D721Med (cell line): ENCODE measurements around the gene NOL4.
"Not testable (repeated sequence)": the region's sequence is repeated elsewhere in the genome, so short reads cannot be mapped to it uniquely, and the experiment has no call there.

Experiments used
- DNase-seq: peaks from one replicate; pipeline ENCODE4 v3.0.0; 2011; ENCODE audit warnings: low spot score; ENCODE audit not compliant: insufficient read length
- FAIRE-seq: peaks from 2 replicates; lab custom pipeline; 2011; peaks lifted over from hg19 to GRCh38; lab: Jason Lieb, UNC
- TF ChIP-seq, protein P1 (sequence below): IDR thresholded peaks from 2 replicates; pipeline ENCODE4 v1.5.1; 2012; ENCODE audit warnings: mild to moderate bottlenecking, control low read depth; ENCODE audit not compliant: insufficient read depth; ENCODE audit errors: missing control alignments

Gene NOL4, protein sequence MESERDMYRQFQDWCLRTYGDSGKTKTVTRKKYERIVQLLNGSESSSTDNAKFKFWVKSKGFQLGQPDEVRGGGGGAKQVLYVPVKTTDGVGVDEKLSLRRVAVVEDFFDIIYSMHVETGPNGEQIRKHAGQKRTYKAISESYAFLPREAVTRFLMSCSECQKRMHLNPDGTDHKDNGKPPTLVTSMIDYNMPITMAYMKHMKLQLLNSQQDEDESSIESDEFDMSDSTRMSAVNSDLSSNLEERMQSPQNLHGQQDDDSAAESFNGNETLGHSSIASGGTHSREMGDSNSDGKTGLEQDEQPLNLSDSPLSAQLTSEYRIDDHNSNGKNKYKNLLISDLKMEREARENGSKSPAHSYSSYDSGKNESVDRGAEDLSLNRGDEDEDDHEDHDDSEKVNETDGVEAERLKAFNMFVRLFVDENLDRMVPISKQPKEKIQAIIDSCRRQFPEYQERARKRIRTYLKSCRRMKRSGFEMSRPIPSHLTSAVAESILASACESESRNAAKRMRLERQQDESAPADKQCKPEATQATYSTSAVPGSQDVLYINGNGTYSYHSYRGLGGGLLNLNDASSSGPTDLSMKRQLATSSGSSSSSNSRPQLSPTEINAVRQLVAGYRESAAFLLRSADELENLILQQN

DNA sequence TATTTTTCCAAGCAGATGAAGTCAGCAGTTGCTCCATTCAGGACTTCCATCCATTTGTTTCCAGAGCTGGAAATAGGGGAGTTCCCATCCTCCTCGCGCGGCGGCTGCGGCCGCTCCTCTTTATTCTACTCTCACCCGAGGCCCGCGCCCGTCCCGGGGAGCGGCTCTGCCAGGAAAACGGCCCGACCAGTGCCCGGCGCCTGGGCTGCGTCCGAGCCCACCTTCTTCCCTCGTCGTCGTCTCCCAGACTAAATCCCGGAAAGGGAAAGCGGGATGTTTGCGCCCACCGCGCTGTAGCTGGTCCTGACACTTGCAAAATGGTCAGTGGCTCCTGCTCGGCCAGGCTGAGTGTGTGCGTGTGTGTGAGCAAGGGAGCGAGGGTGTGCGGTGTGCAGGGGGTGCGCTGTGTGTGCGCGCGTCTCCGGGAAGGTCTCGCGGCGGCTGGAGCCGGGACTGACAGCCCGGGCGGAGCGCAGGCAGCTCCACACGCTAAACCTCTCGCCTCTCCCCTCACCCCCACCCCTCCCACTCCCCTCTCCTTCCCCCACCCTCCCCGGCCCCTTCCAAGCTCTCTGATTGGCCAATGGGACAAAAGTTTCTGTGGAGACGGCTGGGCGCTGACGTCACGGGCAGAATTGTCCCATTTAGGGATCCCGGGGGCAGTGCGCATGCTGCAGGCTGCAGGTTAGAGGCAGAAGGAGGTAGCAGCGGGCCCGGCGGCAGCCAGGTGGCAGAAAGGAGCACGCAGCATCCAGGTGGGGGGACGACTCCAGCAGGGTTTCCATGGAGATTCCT, at the start of gene NOL4:
Gene NOL4 (minus strand): TSS at position 491 of the 795 bp plus-strand sequence. CDS start 1,660 bp downstream, outside the sequence.
- FAIRE-seq, result no peak
- DNase-seq, result no peak
- TF ChIP-seq, protein P1, sequence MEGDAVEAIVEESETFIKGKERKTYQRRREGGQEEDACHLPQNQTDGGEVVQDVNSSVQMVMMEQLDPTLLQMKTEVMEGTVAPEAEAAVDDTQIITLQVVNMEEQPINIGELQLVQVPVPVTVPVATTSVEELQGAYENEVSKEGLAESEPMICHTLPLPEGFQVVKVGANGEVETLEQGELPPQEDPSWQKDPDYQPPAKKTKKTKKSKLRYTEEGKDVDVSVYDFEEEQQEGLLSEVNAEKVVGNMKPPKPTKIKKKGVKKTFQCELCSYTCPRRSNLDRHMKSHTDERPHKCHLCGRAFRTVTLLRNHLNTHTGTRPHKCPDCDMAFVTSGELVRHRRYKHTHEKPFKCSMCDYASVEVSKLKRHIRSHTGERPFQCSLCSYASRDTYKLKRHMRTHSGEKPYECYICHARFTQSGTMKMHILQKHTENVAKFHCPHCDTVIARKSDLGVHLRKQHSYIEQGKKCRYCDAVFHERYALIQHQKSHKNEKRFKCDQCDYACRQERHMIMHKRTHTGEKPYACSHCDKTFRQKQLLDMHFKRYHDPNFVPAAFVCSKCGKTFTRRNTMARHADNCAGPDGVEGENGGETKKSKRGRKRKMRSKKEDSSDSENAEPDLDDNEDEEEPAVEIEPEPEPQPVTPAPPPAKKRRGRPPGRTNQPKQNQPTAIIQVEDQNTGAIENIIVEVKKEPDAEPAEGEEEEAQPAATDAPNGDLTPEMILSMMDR, result peak; percentile 43

DNA sequence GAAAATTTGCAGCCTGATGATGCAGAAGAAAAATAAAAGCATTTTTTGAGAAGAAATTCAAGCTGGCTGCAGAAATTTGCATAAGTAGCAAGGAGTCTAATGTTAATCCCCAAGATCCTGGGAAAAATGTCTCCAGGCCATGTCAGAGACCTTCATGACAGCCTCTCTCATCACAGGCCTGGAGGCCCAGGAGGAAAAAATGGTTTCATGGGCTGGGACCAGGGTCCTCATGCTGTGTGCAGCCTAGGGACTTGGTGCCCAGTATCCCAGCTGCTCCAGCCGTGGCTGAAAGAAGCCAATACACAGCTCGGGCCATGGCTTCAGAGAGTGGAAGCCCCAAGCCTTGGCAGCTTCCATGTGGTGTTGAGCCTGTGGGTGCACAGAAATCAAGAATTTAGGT, 41.3 kb upstream of the NOL4 start:
- not testable (repeated sequence) for DNase-seq, FAIRE-seq

DNA sequence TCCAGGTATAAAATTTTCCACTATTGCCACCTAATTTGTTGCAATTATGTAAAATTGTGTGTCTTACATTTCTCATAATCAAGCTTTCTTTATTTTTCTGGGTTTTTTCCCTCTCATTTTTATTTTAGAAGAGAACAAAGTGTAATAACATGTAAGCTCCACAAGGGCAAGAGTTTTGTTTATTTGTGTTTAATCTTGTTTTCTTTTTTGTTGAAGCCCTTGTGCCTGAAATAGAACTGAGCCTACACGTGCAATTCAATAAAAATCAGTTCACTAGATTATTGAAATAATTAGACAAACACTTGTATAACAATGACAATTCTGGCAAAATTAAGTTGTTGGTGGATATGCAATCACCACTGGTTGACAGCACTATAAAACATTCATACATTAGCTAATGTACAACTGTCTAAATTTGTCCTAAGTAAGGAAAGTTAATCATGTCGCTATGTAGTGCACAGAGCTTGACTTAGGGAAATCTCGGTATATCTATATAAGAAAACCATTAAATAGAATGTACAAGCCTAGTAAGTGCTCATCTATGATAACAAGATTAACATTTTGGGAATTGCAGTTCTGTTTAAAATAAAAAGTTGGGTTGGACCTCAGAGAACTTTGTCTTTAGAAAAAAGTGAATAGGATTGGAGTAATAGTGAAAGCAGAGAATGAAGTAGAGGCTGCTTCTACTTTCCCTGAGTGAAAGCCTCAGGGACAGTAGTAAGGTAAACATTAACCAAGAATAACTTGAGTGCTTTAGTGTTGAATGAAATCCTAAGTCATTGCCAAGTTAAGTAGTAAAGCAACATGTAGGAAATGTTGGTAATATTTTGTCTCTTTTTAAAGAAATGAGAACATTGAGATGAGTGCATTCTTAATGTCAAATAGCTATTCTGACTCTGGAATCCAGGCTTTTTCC, 37.4 kb upstream of the NOL4 start:
- DNase-seq, result no peak

DNA sequence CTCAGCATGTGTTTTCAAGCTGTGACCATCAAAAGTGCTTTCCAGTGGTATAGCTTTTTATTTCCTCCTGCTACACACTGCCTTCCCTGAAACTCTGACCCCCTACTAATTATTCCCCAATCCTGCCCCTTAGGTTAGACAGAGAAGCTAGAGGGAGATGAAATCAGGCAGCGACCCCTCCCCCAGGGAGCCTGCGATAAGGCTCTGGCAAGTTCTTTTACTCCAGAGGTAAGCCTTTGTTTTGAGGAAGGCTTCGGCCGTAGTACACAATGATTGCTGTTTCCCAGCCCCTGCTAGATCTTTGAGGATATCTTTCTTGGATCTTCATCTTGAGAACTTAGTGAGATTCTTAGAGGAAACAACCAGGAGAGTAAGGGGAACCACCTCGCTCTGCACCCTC, 33.5 kb upstream of the NOL4 start:
- DNase-seq (no peak), FAIRE-seq (no peak)
- TF ChIP-seq, protein P1, result no peak

More for the DNA sequence above, 37.4 kb upstream of the NOL4 start:
- TF ChIP-seq, protein P1, result no peak
- peak; percentile 87 for FAIRE-seq

DNA sequence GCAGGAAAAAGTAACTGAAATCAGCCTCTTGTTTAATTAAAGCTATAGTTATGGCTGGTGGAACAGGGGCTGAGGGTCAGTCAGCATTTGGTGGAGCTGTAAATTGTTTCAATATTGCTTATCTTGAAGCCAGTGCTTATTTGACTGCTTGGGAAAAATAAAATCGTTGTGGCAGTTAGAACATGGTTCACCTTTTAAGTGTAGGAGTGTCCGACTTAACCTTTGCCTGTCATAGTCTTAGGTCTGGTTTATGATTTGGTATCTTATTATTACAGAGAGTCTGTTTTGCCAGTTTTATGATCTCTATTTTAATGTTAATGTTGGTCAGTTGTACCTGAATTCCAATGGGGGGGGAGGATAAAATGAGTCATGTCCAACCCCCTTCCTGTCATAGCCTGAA, 27.2 kb upstream of the NOL4 start:
- TF ChIP-seq, protein P1, result no peak
- DNase-seq (no peak), FAIRE-seq (peak; percentile 44)

DNA sequence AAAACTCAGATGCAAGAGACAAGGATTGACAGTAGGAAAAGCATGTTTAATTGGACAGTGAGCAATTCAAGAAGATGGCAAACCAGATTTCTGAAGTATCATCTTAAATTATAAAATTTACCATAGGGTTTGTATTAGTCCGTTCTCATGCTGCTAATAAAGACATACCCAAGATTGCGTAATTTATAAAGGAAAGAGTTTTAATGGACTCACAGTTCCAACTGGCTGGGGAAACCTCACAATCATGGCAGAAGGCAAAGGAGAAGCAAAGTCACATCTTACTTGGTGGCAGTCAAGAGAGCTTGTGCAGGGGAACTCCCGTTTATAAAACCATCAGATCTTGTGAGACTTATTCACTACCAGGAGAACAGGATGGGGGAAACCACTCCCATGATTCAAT, 24.0 kb upstream of the NOL4 start:
- no peak for FAIRE-seq
- TF ChIP-seq, protein P1, result no peak

DNA sequence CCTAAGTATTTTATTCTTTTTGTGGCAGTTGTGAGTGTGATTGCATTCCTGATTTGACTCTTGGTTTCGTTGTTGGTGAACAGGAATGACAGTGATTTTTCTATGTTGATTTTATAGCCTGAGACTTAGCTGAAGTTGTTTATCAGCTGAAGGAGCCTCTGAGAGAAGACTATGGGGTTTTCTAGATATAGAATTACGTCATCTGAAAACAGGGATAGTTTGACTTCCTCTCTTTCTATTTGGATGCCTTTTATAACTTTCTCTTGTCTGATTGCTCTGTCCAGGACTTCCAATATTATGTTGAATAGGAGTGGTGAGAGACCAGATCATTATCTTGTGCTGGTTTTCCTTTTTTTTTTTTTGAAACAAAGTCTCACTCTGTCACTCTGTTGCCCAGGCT, 18.0 kb upstream of the NOL4 start:
- TF ChIP-seq, protein P1, result no peak
- FAIRE-seq (peak; percentile 21), DNase-seq (no peak)

More for the DNA sequence above, 24.0 kb upstream of the NOL4 start:
- no peak for DNase-seq

DNA sequence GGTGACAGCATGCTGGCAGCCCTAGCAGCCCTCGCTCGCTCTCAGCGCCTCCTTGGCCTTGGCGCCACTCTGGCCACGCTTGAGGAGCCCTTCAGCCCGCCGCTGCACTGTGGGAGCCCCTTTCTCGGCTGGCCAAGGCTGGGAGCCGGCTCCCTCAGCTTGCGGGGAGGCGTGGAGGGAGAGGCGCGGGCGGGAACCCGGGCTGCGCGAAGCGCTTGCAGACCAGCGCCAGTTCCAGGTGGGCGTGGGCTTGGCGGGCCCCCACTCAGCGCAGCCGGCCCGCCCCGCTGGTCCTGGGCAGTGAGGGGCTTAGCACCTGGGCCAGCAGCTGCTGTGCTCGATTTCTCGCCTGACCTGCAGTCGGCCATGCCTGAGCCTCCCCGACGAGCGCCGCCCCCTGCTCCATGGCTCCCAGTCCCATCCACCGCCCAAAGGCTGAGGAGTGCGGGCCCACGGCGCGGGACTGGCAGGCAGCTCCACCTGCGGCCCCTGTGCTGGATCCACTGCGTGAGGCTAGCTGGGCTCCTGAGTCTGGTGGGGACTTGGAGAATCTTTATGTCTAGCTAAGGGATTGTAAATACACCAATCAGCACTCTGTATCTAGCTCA, 9.2 kb upstream of the NOL4 start:
- DNase-seq, FAIRE-seq: not testable (repeated sequence)
